Measurements from ENCODE around the gene PPM1H.
"Not testable (repeated sequence)": the region's sequence is repeated elsewhere in the genome, so short reads cannot be mapped to it uniquely, and the experiment has no call there.

Gene PPM1H, protein sequence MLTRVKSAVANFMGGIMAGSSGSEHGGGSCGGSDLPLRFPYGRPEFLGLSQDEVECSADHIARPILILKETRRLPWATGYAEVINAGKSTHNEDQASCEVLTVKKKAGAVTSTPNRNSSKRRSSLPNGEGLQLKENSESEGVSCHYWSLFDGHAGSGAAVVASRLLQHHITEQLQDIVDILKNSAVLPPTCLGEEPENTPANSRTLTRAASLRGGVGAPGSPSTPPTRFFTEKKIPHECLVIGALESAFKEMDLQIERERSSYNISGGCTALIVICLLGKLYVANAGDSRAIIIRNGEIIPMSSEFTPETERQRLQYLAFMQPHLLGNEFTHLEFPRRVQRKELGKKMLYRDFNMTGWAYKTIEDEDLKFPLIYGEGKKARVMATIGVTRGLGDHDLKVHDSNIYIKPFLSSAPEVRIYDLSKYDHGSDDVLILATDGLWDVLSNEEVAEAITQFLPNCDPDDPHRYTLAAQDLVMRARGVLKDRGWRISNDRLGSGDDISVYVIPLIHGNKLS

GRCh38 chr12:62934799-62935674, at the start of gene PPM1H:
TSS of gene PPM1H (minus strand) at chr12:62935150. CDS start at chr12:62934736, 414 bp downstream.
- peak; percentile 89 for DNase-seq

DNA sequence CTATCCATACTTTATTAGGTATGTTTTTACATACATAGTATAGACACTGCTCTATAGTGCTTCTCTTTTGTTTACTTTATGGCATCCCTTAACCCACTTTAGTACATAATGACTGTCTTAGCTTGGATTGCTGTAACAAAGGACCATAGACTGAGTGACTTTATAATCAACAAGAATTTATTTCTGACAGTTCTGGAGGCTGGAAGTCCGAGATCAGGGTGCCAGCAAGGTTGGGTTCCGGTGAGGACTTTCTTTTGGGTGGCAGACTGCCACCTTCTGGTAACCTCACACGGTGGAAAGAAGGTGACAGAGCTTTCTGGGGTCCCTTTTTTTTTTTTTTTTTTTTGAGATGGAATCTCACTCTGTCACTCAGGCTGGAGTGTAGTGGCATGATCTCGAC, 48.6 kb upstream of the PPM1H start:
- no peak for DNase-seq

- DNase-seq: no peak
Measured at GRCh38 chr12:62978768-62979167, 43.8 kb upstream of the PPM1H start.

GRCh38 chr12:62977883-62978282, 42.9 kb upstream of the PPM1H start:
- DNase-seq: no peak

DNA sequence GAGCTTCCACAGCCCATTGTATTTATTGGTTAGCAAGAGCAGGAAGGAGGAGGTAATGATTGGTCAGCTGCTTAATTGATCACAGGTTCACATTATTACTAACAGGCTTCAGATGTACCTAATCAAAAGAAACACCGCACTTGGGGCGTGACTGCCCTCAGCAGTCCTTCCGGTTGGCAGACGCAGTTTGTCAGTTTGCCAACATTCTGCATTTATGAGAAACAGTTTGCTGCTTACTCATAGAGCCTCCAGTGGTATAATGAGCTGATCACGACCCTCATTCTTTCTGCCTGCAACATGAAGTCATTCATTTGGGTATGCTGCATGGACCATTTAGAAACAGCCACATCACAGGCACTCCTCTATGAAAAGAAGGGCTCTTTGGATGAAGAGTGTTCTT, 42.5 kb upstream of the PPM1H start:
- DNase-seq: no peak

DNA sequence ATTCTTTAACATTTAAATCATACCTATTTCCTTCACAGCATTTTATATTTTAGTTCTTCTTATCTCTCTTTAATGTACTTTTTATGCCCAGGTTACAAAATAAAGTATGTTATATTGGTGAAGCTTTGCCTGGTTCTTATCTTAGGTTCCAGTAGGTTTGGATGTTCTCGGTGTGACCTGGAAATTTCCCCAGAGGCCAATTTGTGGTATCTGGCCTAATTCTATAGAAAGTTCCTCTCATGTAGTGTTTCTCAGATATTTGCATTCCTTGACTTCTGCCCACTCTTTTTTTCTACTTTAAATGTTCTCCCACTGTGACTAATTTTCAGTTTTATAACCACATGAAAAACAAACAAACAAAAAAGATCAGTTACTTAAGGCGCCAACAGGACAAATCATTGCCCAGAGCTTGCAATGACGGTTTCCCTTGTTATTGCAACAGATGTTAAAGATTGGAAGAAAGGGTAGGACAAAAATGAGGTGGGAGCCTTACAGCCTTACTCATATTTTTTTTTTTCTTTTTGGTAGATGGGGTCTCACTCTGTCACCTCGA, 41.2 kb upstream of the PPM1H start:
- no peak for DNase-seq

GRCh38 chr12:62971769-62972525, 37.0 kb upstream of the PPM1H start:
- no peak for DNase-seq

DNA sequence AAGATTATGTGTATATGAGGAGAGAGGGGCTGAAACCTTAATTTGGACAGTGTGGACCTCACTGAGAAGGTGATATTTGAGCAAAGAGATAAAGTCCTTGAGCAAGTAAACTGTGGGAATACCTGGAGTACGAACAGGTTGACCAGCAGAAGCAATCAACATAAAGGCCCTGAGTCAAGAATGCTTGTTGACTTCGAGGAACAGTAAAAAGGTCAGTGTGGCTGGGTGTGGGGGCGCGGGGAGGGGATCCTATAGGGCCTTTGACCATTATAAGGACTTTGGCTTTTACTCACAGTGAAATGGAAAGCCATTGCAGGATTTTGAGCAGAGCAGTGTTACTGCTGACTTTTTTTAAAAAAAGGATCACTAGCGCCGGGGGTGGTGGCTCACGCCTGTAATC, 34.7 kb upstream of the PPM1H start:
- DNase-seq: no peak

DNA sequence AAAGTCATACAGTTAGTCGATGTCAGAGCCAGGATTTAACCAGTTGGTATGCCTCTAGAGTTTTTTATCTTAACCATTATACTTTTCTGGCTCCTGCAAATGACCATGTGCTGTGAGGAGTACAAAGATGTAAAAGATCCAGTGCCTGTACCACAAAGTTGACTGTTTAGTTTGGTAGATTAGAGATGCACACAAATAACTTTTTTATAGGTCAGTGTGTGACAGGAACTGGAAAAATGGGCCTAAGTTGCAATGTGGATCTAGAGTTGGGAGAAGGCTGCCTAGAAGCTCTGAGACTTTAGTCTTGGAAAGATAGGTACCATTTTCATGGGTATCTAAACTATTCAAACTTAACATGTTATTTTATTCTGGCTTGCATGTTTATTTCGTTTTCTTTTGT, 32.8 kb upstream of the PPM1H start:
- no peak for DNase-seq

DNA sequence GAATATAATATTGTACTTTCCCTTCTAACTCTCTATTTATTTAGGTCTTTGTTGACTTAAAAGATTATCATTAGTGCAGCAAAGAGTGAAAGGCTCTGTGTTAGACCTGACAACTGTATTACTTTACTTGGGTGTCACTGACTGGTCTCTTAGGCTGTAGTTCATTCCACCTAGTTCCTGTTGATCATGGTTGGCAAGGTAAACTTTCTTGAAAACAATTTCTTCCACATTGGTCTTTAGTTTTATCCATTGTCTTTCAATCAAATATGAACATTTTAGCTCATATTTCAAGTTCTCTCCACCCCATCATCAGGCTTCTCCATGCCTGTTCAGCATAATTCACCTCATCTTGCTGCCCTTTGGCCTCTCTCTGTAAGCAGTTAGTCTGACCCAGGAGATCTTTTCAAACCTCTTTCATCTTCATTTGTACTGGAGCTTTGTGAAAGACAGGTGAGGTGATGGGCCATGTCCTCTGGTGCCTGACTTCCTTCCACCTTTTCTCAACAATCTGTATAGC, 32.1 kb upstream of the PPM1H start:
- DNase-seq: no peak

GRCh38 chr12:62966446-62966989, 31.6 kb upstream of the PPM1H start:
- not testable (repeated sequence) for DNase-seq

- not testable (repeated sequence) for DNase-seq
Measured at GRCh38 chr12:62965700-62966099, 30.8 kb upstream of the PPM1H start.

- DNase-seq: not testable (repeated sequence)
Measured at GRCh38 chr12:62965242-62965641, 30.3 kb upstream of the PPM1H start.

DNA sequence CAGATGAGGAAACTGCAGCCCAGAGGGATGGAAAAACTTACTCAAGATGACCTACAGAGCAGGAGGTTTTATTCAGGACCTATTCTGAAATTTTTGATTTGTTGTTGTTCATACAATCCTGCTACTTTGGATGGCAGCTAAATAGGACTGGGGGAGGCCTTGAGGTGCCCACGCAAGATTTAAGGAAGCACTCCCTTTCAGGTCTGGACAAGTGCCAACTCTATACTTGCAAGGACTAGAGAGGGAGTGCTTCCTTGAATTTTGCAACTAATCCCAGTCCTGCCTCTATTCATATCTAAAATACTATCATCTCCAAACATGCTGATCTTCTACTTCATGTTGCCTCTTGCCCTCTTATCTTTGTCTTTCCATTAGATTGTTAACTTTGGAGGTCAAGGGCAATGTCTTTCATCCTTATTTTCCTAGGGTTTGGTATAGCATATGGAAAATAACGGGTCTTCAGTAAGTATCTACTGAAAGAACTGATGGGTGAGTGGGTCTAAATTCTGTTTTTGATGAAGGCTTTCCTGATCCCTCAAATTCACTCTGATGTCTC, 28.6 kb upstream of the PPM1H start:
- no peak for DNase-seq

- DNase-seq: no peak
Measured at GRCh38 chr12:62960324-62960723, 25.4 kb upstream of the PPM1H start.

DNA sequence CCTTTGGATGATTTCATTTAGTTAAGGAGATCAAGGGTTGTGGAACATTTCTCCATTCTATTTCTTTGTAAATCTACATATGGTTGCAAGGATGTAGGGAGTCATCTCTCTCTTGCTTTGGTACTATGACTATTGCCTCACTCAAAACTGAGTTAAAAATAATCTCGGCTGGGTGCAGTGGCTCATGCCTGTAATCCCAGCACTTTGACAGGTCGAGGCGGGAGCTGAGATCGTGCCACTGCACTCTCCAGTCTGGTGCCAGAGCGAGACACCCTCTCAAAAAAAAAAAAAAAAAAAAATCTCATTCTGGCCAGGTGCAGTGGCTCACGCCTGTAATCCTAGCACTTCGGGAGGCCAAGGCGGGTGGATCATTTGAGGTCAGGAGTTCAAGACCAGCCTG, 24.8 kb upstream of the PPM1H start:
- no peak for DNase-seq

DNA sequence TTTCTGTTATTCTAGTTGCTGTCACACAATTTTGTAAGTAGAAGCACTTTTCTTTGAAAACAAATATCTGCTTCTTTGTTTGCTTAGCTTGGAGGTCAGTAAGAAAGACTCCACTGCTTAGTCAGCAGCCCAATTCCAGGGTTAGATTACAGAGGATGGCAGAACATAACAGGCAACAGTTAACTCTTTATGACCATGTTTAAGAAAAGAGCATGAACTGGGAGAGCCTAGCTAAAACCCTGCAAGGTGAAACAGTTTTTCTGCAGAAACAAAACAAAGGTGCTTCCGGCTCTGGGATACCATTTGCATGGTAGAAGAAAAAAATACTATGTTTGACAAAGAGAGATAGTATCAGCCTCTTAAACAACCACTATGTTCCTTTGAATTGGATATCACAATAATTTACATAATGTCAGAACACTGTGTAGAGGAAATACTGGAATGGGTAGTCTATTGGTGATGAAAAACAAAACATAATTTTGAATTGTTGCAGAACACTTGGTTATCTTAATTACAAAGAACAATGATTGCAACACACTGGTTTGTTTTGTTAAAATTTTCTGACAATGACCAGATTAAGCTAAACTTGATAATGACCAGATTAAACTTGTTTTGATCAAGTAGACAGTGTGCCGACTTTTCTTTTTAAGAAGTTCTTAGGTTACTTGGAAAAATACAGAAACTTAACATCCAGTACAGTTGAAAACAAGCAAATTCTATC, 22.4 kb upstream of the PPM1H start:
- DNase-seq: no peak

GRCh38 chr12:62955678-62956077, 20.7 kb upstream of the PPM1H start:
- no peak for DNase-seq

DNA sequence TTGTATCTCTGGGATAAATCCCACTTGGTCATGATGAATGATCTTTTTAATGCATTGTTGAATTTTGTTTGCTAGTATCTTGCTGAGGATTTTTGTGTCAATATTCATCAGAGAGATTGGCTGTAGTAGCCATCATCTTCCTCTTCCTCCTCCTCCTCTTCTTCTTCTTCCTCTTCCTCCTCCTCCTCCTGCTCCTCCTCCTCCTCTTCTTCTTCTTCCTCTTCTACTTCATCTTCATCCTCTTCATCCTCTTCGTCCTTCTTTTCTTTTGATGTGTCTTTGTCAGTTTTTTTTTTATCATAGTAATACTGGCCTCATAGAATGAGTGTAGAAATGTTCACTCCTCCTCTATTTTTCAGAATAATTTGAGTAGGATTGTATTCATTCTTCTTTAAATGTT, 15.4 kb upstream of the PPM1H start:
- no peak for DNase-seq

DNA sequence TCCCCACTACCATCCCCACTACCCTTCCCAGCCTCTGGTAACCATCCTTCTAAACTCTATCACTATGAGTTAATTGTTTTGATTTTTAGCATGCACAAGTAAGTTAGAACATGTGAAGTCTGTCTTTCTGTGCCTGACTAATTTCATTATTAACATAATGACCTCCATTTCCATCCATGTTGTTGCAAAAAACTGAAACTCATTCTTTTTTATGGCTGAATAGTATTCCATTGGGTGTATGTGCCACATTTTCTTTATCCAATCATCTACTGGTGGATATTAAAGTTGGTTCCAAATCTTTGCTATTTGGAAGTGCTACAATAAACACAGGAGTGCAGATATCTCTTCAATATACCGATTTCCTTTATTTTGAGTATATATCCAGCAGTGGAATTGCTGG, 13.2 kb upstream of the PPM1H start:
- no peak for DNase-seq

DNA sequence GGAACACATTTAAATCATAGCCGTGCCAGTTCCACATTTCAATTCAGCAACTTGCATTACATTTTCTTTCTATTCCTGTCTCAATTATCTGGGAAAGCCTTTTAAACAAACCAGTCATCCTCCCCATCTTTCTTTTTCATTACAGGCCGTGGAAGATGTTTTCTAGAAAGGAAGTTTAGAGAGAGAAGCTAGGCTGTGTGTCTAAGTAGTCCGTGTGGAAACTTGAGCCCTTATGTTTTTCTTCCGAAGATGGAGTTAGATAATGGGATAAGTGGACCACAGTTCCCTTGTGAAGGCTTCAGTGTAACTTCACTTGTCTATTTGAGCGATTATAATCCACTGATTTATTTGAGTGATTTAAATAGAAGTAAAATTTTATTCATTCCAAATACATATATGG, 12.4 kb upstream of the PPM1H start:
- DNase-seq: no peak

Measured in NCI-H2107 (cell line).